Activated naive CD4-positive, alpha-beta T cell treated with anti-CD3 and anti-CD28 coated beads, Interleukin-2, amount 10 ng/mL, durations not matched to agents 5 hours and 36 hours (primary cell): ENCODE data around the gene TTC7B. TPM values are rescaled to one million over a fixed set of nuclear protein-coding genes. Genes with fewer than 3 reads are reported as not detected.

Experiments
- total RNA-seq, 2 experiments: library from RNA; stranded (reverse); gene quantifications; one replicate each; pipeline ENCODE4 v1.2.3, GENCODE V29; 2021

Gene TTC7B
- 1 to 10 TPM; 1.9 to 2.2 TPM for total RNA-seq

GRCh38 chr14:90815822-90816662 is at the start of gene TTC7B:
Gene TTC7B (minus strand): TSS chr14:90816430. CDS start chr14:90816295, 135 bp downstream.

Other genes with a start within 250 kb of the TTC7B start
- gene RPS6KA5, start 244.2 kb upstream of the TTC7B start, total RNA-seq = 10 to 100 TPM; 43.6 to 47.6 TPM